GM12878 (cell line): ENCODE results near the gene SPI1. TPM values are rescaled to one million over a fixed set of nuclear protein-coding genes. Genes with fewer than 3 reads are reported as not detected.

ENCODE experiments used
- ATAC-seq: fragments of 200-7000 bp; cut with Tn5 transposase; 3 replicates; pipeline ENCODE4 v1.9.1; 2020; ENCODE audit warnings: mild to moderate bottlenecking, moderate library complexity
- BruUV-seq: library from RNA; stranded (reverse); fragments of 400-500 nt; replicated peaks from 2 replicates; lab custom pipeline; 2021; lab: Mats Ljungman, UMichigan
- CTCF ChIA-PET: fragments of 300-600 bp; sonication (Branson Sonifier 250); formaldehyde crosslinking; extraction: SDS; loops from one replicate; lab custom pipeline; 2021; ENCODE audit warnings: inconsistent platforms; lab: Yijun Ruan, JAX
- POLR2A ChIA-PET: fragments of 350-600 bp; formaldehyde crosslinking; extraction: SDS; loops from one replicate; lab custom pipeline; 2021; ENCODE audit warnings: inconsistent platforms; lab: Charles Lee
- RAD21 ChIA-PET: fragments of 300-600 bp; sonication (Branson Sonifier 250); formaldehyde crosslinking; loops from one replicate; lab custom pipeline; 2023; ENCODE audit warnings: antibody characterized with exemption; ENCODE audit not compliant: unreplicated experiment; lab: Charles Lee
- SMC1A ChIA-PET: fragments of 300-600 bp; sonication (Branson Sonifier 250); formaldehyde crosslinking; loops from one replicate; lab custom pipeline; 2023; ENCODE audit not compliant: unreplicated experiment, uncharacterized antibody; lab: Charles Lee
- DNase-seq: peaks from one replicate; pipeline ENCODE4 v3.0.0-alpha.2; 2011; ENCODE audit warnings: low read depth, low spot score
- FAIRE-seq: peaks from 3 replicates; lab custom pipeline; 2011; peaks lifted over from hg19 to GRCh38; lab: Jason Lieb, UNC
- H2AFZ ChIP-seq: 2 replicates; pipeline ENCODE4 v1.6.0; 2011; ENCODE audit warnings: low read depth, low read length, control low read depth; ENCODE audit not compliant: control insufficient read depth
- H3K27ac ChIP-seq: 2 replicates; pipeline ENCODE4 v1.5.1; 2011; ENCODE audit warnings: control low read depth; ENCODE audit not compliant: control insufficient read depth, insufficient read depth
- H3K27me3 ChIP-seq, 2 experiments: replicated peaks in 1 of 2; 2 replicates each; pipeline versions ENCODE4 v1.6.0 to v1.6.1; 2011; ENCODE audit warnings: low read length in 1 of 2; ENCODE audit not compliant: control insufficient read depth in 2 of 2, insufficient read depth in 2 of 2
- H3K36me3 ChIP-seq, 2 experiments: 2 replicates each; pipeline ENCODE4 v1.5.1; 2011; ENCODE audit warnings: low read length in 1 of 2; ENCODE audit not compliant: control insufficient read depth in 2 of 2, insufficient read depth in 2 of 2
- H3K4me1 ChIP-seq: 2 replicates; pipeline ENCODE4 v1.6.1; 2011; ENCODE audit warnings: mild to moderate bottlenecking, low read length, moderate library complexity, mixed read lengths; ENCODE audit not compliant: control insufficient read depth, insufficient read depth
- H3K4me2 ChIP-seq: 2 replicates; pipeline ENCODE4 v1.6.0; 2011; ENCODE audit warnings: control low read depth; ENCODE audit not compliant: control insufficient read depth, insufficient read depth
- H3K4me3 ChIP-seq: fragments of 200-600 bp; sonication (generic); 2 replicates; pipeline ENCODE4 v1.5.1; 2016
- H3K79me2 ChIP-seq: 2 replicates; pipeline ENCODE4 v1.6.0; 2011; ENCODE audit warnings: low read length; ENCODE audit not compliant: control insufficient read depth, insufficient read depth
- H3K9ac ChIP-seq: 2 replicates; pipeline ENCODE4 v1.8.0; 2011; ENCODE audit warnings: low read length, control low read depth, mixed read lengths; ENCODE audit not compliant: control insufficient read depth, insufficient read depth
- H3K9me3 ChIP-seq: replicated peaks from 3 replicates; pipeline ENCODE4 v1.5.1; 2011; ENCODE audit warnings: mild to moderate bottlenecking, low read length; ENCODE audit not compliant: control insufficient read depth, insufficient read depth
- H4K20me1 ChIP-seq: 2 replicates; pipeline ENCODE4 v1.6.0; 2011; ENCODE audit not compliant: control insufficient read depth, insufficient read depth
- ASH2L ChIP-seq: fragments of 300-600, 200-600 bp; sonication (generic); IDR thresholded peaks from 2 replicates; pipeline ENCODE4 v1.6.1; 2017; ENCODE audit warnings: low read depth, mild to moderate bottlenecking, borderline replicate concordance
- ATF2 ChIP-seq: IDR thresholded peaks from 2 replicates; pipeline ENCODE4 v1.6.1; 2012; ENCODE audit warnings: low read length, inconsistent platforms
- CBFB ChIP-seq: IDR thresholded peaks from 2 replicates; pipeline ENCODE4 v1.6.1; 2016; ENCODE audit warnings: antibody characterized with exemption, low read depth
- CBX3 ChIP-seq: fragments of 200-600 bp; sonication (generic); IDR thresholded peaks from 2 replicates; pipeline ENCODE4 v1.6.1; 2016; ENCODE audit warnings: low read depth, borderline replicate concordance
- DPF2 ChIP-seq: fragments of 450-650 bp; IDR thresholded peaks from 2 replicates; pipeline ENCODE4 v1.6.1; 2017; ENCODE audit warnings: mild to moderate bottlenecking
- E2F8 ChIP-seq: fragments of 450-650 bp; IDR thresholded peaks from 2 replicates; pipeline ENCODE4 v1.6.1; 2018; ENCODE audit warnings: mild to moderate bottlenecking, low read depth, moderate library complexity; ENCODE audit not compliant: partially characterized antibody
- EP300 ChIP-seq, 2 experiments: fragments of 150-350 bp in 1 of 2; IDR thresholded peaks; 2 replicates each; pipeline ENCODE4 v1.6.1; 2011 to 2012; ENCODE audit warnings: low read depth in 2 of 2, low read length in 2 of 2, borderline replicate concordance in 1 of 2, improper control_type of control experiment in 1 of 2, inconsistent platforms in 1 of 2; ENCODE audit not compliant: control insufficient read depth in 1 of 2
- IRF4 ChIP-seq: IDR thresholded peaks from 2 replicates; pipeline ENCODE4 v1.6.1; 2011; ENCODE audit warnings: low read depth, low read length
- MLLT1 ChIP-seq: fragments of 450-650 bp; IDR thresholded peaks from 2 replicates; pipeline ENCODE4 v1.6.1; 2016; ENCODE audit warnings: mild to moderate bottlenecking
- MYB ChIP-seq: fragments of 150-350 bp; IDR thresholded peaks from 2 replicates; pipeline ENCODE4 v1.6.1; 2014; ENCODE audit warnings: mild to moderate bottlenecking, low read depth, low read length, borderline replicate concordance
- NFIC ChIP-seq: IDR thresholded peaks from 2 replicates; pipeline ENCODE4 v1.6.1; 2012; ENCODE audit warnings: low read depth, mild to moderate bottlenecking, inconsistent platforms, low read length, moderate library complexity
- RB1 ChIP-seq: fragments of 450-650 bp; formaldehyde crosslinking; IDR thresholded peaks from 2 replicates; pipeline ENCODE4 v1.6.1; 2017; ENCODE audit warnings: mild to moderate bottlenecking, borderline replicate concordance
- USF2 ChIP-seq: IDR thresholded peaks from 2 replicates; pipeline ENCODE4 v1.6.1; 2011; ENCODE audit warnings: low read depth, low read length, improper control_type of control experiment, borderline replicate concordance
- ZNF687 ChIP-seq: fragments of 450-650 bp; IDR thresholded peaks from 2 replicates; pipeline ENCODE4 v1.6.1; 2017; ENCODE audit warnings: mild to moderate bottlenecking, moderate library complexity
- WGBS: methylation state at CpG from one replicate; pipeline ENCODE4 v1.1.6; 2016; ENCODE audit warnings: low lambda C conversion rate; ENCODE audit not compliant: insufficient replicate concordance, insufficient coverage; ENCODE audit errors: missing lambda C conversion rate; 5-methylcytosine and 5-hydroxymethylcytosine counted together
- in situ Hi-C: fragments of 300-500 bp; cut with MboI; formaldehyde crosslinking; loops from 9 replicates; pipeline ENCODE4 v1.14.3; 2018; ENCODE audit warnings: mixed read lengths
- intact Hi-C: fragments of 100-400 bp; cut with micrococcal nuclease; formaldehyde crosslinking; loops from one replicate; pipeline ENCODE4 v1.14.2; 2022; ENCODE audit not compliant: unreplicated experiment
- polyA plus RNA-seq, 11 experiments: library from polyadenylated mRNA; depleted of rRNA in 4 of 11; unstranded in 6 of 11; stranded (reverse) in 5 of 11; fragments of >200 nt; fragmentation: Nextera tagmentation in 4 of 11; fragmentation: Illumina TruSeq in 1 of 11; extraction: Ambion mirVana in 4 of 11; extraction: Trizol in 1 of 11; gene quantifications; 1 replicate in 1 of 11; 2 replicates in 10 of 11; pipeline versions ENCODE4 v1.2.1 to v1.2.3, GENCODE V29; 2011 to 2016; ENCODE audit warnings: inconsistent platforms in 2 of 11, missing spikeins in 2 of 11, low read depth in 1 of 11
- total RNA-seq, 4 experiments: library from RNA; depleted of rRNA in 3 of 4; stranded (reverse); fragments of >200 nt in 3 of 4; fragmentation: Illumina TruSeq in 1 of 4; extraction: Trizol in 1 of 4; gene quantifications; 2 replicates each; pipeline versions ENCODE4 v1.2.1 to v1.2.3, GENCODE V29; 2013 to 2021

The SPI1 gene
- total and polyA plus RNA-seq, 10 of the 15 experiments (the other 5 are each of a cell fraction or from before 2014, with no cell fraction given) = 0.05 to 31.1 (median 9.7) TPM

GRCh38 chr11:47333526-47333845, 44.9 kb downstream of the SPI1 start:
- ChIA-PET POLR2A (no interaction called here), CTCF (interaction anchor here (1.2 to 2.1 kb wide), 3 partner anchors 12 to 78 kb away, joined by 3 to 8 read pairs (median 3); no protein-coding TSS in a partner anchor), RAD21 (no interaction called here), SMC1A (interaction anchor here (1.3 kb wide), 1 partner anchor 35 kb away, joined by 3 read pairs; no protein-coding TSS in a partner anchor)
- H3K9ac ChIP-seq = no peak overlapping the region
- intact Hi-C loops = no loop called here
- FAIRE-seq (no peak), DNase-seq (no peak), ATAC-seq (no peak)
- no peaks in the 10 kb centered on the region for H4K20me1 ChIP-seq
- no peaks in the 10 kb centered on the region for H3K79me2 ChIP-seq
- no peaks in the 10 kb centered on the region for H3K27me3 ChIP-seq
- no peak overlapping the region for H3K27ac ChIP-seq
- WGBS = 87% methylated on average over 14 of the region's 14 CpGs
- no peak overlapping the region for H3K4me2 ChIP-seq
- in situ Hi-C loops = no loop called here
- BruUV-seq = no TSS peak
- H3K9me3 ChIP-seq = no peaks in the 10 kb centered on the region
- no peak overlapping the region for H3K4me3 ChIP-seq
- H3K36me3 ChIP-seq = peaks cover 2 to 3% of the 10 kb centered on the region in 2 experiments
- peaks cover 5% of the 10 kb centered on the region for H3K4me1 ChIP-seq
- no peak overlapping the region for H2AFZ ChIP-seq
- TF ChIP-seq ZNF687 = no peak
- TF ChIP-seq CBX3 = no peak
- TF ChIP-seq NFIC = no peak
- no peak for TF ChIP-seq USF2
- TF ChIP-seq ATF2 = no peak
- TF ChIP-seq ASH2L = no peak
- TF ChIP-seq DPF2 = no peak
- no peak for TF ChIP-seq EP300 (IDR thresholded peaks at IDR 0.05; ENCODE audit: borderline replicate concordance in 1 of 2, control insufficient read depth in 1 of 2, low read depth in 2 of 2, low read length in 2 of 2)
- TF ChIP-seq MLLT1 = no peak
- TF ChIP-seq RB1 = no peak
- TF ChIP-seq MYB = no peak
- no peak for TF ChIP-seq CBFB
- TF ChIP-seq IRF4 = no peak
- no peak for TF ChIP-seq E2F8
